GM12892 (cell line): ENCODE results near the gene XKR8.

Experiments
- POLR2A ChIP-seq: IDR thresholded peaks from 2 replicates; pipeline ENCODE4 v1.6.1; 2011; ENCODE audit warnings: low read depth, low read length, control low read depth
- POLR2AphosphoS5 ChIP-seq: IDR thresholded peaks from 2 replicates; pipeline ENCODE4 v1.6.1; 2011; ENCODE audit warnings: low read depth, low read length, control low read depth
- TAF1 ChIP-seq: IDR thresholded peaks from 2 replicates; pipeline ENCODE4 v1.6.1; 2011; ENCODE audit warnings: low read depth, mild to moderate bottlenecking, control low read depth, low read length, borderline replicate concordance

GRCh38 chr1:27912429-27912828 lies 47.3 kb upstream of the XKR8 start:
- TF ChIP-seq POLR2A = no peak
- TF ChIP-seq POLR2AphosphoS5 = no peak
- no peak for TF ChIP-seq TAF1
